K562 (cell line): ENCODE results near the gene LYVE1. TPM values are rescaled to one million over a fixed set of nuclear protein-coding genes. Genes with fewer than 3 reads are reported as not detected.

ENCODE experiments used
- ATAC-seq: fragments of 200-7000 bp; cut with Tn5 transposase; 3 replicates; pipeline ENCODE4 v1.9.1; 2020; ENCODE audit warnings: moderate library complexity
- BruUV-seq: library from RNA; stranded (reverse); fragments of 400-500 nt; replicated peaks from 2 replicates; lab custom pipeline; 2021; lab: Mats Ljungman, UMichigan
- CTCF ChIA-PET: fragments of 300-600 bp; formaldehyde crosslinking; extraction: SDS; loops from one replicate; lab custom pipeline; 2021; ENCODE audit warnings: low intra/inter-chr PET ratio; lab: Yijun Ruan, JAX
- POLR2A ChIA-PET: fragments of 300-600, 350-650 bp; sonication (Branson Sonifier 250); formaldehyde crosslinking; extraction: SDS; loops from one replicate; lab custom pipeline; 2021; ENCODE audit warnings: antibody characterized with exemption, inconsistent platforms; lab: Yijun Ruan, JAX
- DNase-seq, 4 experiments: peaks; one replicate each; pipeline versions ENCODE4 v3.0.0 to v3.0.0-alpha.2; 2011 to 2018; ENCODE audit warnings: low spot score in 3 of 4, mixed read lengths in 3 of 4; ENCODE audit errors: extremely low read depth in 1 of 4
- FAIRE-seq: peaks from 2 replicates; lab custom pipeline; 2011; peaks lifted over from hg19 to GRCh38; lab: Jason Lieb, UNC
- H2AFZ ChIP-seq: 2 replicates; pipeline ENCODE4 v1.6.0; 2011; ENCODE audit warnings: low read depth, low read length, control low read depth, inconsistent platforms
- H3K27ac ChIP-seq: fragments of 200-600 bp; 3 replicates; pipeline ENCODE4 v1.8.0; 2011; ENCODE audit warnings: low read depth, mild to moderate bottlenecking, control low read depth, inconsistent platforms, low read length, moderate library complexity, mixed read lengths; ENCODE audit errors: extremely low read depth
- H3K27me3 ChIP-seq, 2 experiments: fragments of 300-600 bp in 1 of 2; 2 replicates in 1 of 2; 3 replicates in 1 of 2; pipeline versions ENCODE4 v1.6.0 to v1.8.0; 2011; ENCODE audit warnings: inconsistent platforms in 2 of 2, low read length in 2 of 2, mild to moderate bottlenecking in 1 of 2, mixed read lengths in 1 of 2, moderate library complexity in 1 of 2; ENCODE audit not compliant: control insufficient read depth in 2 of 2, insufficient read depth in 2 of 2
- H3K36me3 ChIP-seq: fragments of 300-600 bp; 3 replicates; pipeline ENCODE4 v1.8.0; 2011; ENCODE audit warnings: mild to moderate bottlenecking, low read length, inconsistent platforms; ENCODE audit not compliant: control insufficient read depth, insufficient read depth
- H3K4me1 ChIP-seq, 2 experiments: fragments of 200-600 bp in 1 of 2; replicated peaks in 1 of 2; 2 replicates in 1 of 2; 3 replicates in 1 of 2; pipeline versions ENCODE4 v1.5.1 to v1.8.0; 2011; ENCODE audit warnings: inconsistent platforms in 2 of 2, low read length in 2 of 2, mild to moderate bottlenecking in 1 of 2, mixed read lengths in 1 of 2, moderate library complexity in 1 of 2; ENCODE audit not compliant: control insufficient read depth in 2 of 2, insufficient read depth in 2 of 2
- H3K4me2 ChIP-seq: 2 replicates; pipeline ENCODE4 v1.6.1; 2011; ENCODE audit warnings: low read length, control low read depth, inconsistent platforms, mixed read lengths; ENCODE audit not compliant: insufficient read depth
- H3K4me3 ChIP-seq: fragments of 200-600 bp; sonication (generic), shearing (Covaris generic); 2 replicates; pipeline ENCODE4 v1.5.1; 2016; ENCODE audit warnings: control low read depth, inconsistent platforms
- H3K79me2 ChIP-seq: fragments of 200-600 bp; 3 replicates; pipeline ENCODE4 v1.8.0; 2011; ENCODE audit warnings: low read length, inconsistent platforms; ENCODE audit not compliant: control insufficient read depth, insufficient read depth
- H3K9ac ChIP-seq, 2 experiments: 2 replicates each; pipeline versions ENCODE4 v1.6.0 to v1.6.1; 2011; ENCODE audit warnings: low read depth in 2 of 2, low read length in 2 of 2, control low read depth in 1 of 2, inconsistent platforms in 1 of 2, mild to moderate bottlenecking in 1 of 2, mixed read lengths in 1 of 2; ENCODE audit not compliant: insufficient read depth in 1 of 2
- H3K9me1 ChIP-seq: one replicate; pipeline ENCODE4 v1.6.0; 2011; ENCODE audit warnings: inconsistent platforms, mild to moderate bottlenecking, low read length, moderate library complexity; ENCODE audit not compliant: control insufficient read depth, insufficient read depth
- H3K9me3 ChIP-seq: replicated peaks from 2 replicates; pipeline ENCODE4 v1.5.1; 2011; ENCODE audit warnings: low read depth, low read length, inconsistent platforms; ENCODE audit not compliant: control insufficient read depth, insufficient read depth
- H4K20me1 ChIP-seq: replicated peaks from 2 replicates; pipeline ENCODE4 v1.6.1; 2011; ENCODE audit warnings: low read length, inconsistent platforms, mixed read lengths; ENCODE audit not compliant: control insufficient read depth, insufficient read depth
- BRCA1 ChIP-seq, 2 experiments: fragments of 450-650 bp in 1 of 2; sonication (generic) in 1 of 2; formaldehyde crosslinking in 1 of 2; IDR thresholded peaks; 2 replicates each; pipeline versions ENCODE4 v1.5.0 to v1.6.1; 2017 to 2020; ENCODE audit warnings: mild to moderate bottlenecking in 1 of 2, missing genetic modification reagents in 1 of 2
- GATA2 ChIP-seq: sonication (generic); formaldehyde crosslinking; IDR thresholded peaks from 2 replicates; pipeline ENCODE4 v1.4.0; 2020; ENCODE audit warnings: mild to moderate bottlenecking, missing genetic modification reagents
- ILF3 ChIP-seq: fragments of 450-650 bp; IDR thresholded peaks from 2 replicates; pipeline ENCODE4 v1.6.1; 2018; ENCODE audit warnings: antibody characterized with exemption, mild to moderate bottlenecking, moderate library complexity, borderline replicate concordance
- MBD2 ChIP-seq: sonication (generic); IDR thresholded peaks from 2 replicates; pipeline ENCODE4 v1.6.1; 2016; ENCODE audit warnings: low read depth, borderline replicate concordance
- PURB ChIP-seq: sonication (generic); formaldehyde crosslinking; IDR thresholded peaks from 2 replicates; pipeline ENCODE4 v1.9.0; 2021; ENCODE audit warnings: low read depth, mild to moderate bottlenecking, missing genetic modification reagents
- ZNF57 ChIP-seq: fragments of 450-650 bp; formaldehyde crosslinking; IDR thresholded peaks from 2 replicates; pipeline ENCODE4 v1.4.0; 2020; ENCODE audit warnings: mild to moderate bottlenecking, moderate library complexity
- in situ Hi-C: fragments of 300-500 bp; cut with MboI; formaldehyde crosslinking; loops from 4 replicates; pipeline ENCODE4 v1.15.0; 2018; ENCODE audit warnings: inconsistent platforms, mixed read lengths
- intact Hi-C: fragments of 100-400 bp; cut with micrococcal nuclease; formaldehyde crosslinking; loops from 2 replicates; pipeline ENCODE4 v1.14.2; 2022
- polyA plus RNA-seq, 8 experiments: library from polyadenylated mRNA; depleted of rRNA in 4 of 8; stranded (reverse) in 5 of 8; unstranded in 3 of 8; fragments of >200 nt; fragmentation: Nextera tagmentation in 2 of 8; fragmentation: Illumina TruSeq in 1 of 8; extraction: Ambion mirVana in 2 of 8; extraction: Trizol in 1 of 8; gene quantifications; 2 replicates each; pipeline versions ENCODE4 v1.2.1 to v1.2.3, GENCODE V29; 2011 to 2014; ENCODE audit warnings: inconsistent platforms in 1 of 8, missing spikeins in 1 of 8
- total RNA-seq, 7 experiments: library from RNA; depleted of rRNA in 6 of 7; stranded (reverse); fragments of >200 nt in 6 of 7; fragmentation: Illumina TruSeq in 2 of 7; extraction: Trizol in 2 of 7; gene quantifications; 2 replicates each; pipeline versions ENCODE4 v1.2.1 to v1.2.3, GENCODE V29; 2011 to 2021; ENCODE audit warnings: low replicate concordance in 1 of 7
- TF ChIP-seq, protein P1 (sequence below): fragments of 450-650 bp; formaldehyde crosslinking; IDR thresholded peaks from 2 replicates; pipeline ENCODE4 v1.4.0; 2022; ENCODE audit warnings: mild to moderate bottlenecking, moderate library complexity
- TF ChIP-seq, protein P2 (sequence below): fragments of 450-650 bp; IDR thresholded peaks from 2 replicates; pipeline ENCODE4 v1.6.1; 2016; ENCODE audit warnings: missing biosample characterization, missing genetic modification characterization

LYVE1 gene
- total and polyA plus RNA-seq, 9 of the 15 experiments (the other 6 are each of a cell fraction or from before 2014, with no cell fraction given), result 0.06 to 1.1 (median 0.14) TPM; not detected in 1

DNA sequence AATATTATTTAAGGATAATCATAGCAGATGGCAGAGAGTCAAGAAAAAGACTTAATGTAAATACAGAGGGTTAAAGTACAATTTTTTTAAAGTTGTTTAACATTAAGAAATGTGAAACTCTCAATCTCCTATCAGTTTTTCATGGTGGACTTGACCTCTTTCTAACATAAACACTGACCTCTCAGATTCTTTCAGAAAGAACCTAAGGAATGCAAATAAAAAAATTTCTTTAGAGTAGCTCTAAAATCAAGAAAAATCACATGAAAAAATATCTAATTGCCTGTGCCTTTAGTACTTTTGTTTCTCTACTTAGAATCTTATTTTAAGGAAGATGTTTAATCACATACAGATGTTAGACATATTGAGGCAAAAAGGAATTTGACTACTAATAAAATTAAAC is 40.3 kb downstream of the LYVE1 start:
- H3K4me3 ChIP-seq, result no peak overlapping the region
- in situ Hi-C loops, result no loop called here
- H3K9me1 ChIP-seq, result no peaks in the 10 kb centered on the region
- H3K9me3 ChIP-seq, result no peaks in the 10 kb centered on the region
- CTCF ChIA-PET, result no interaction called here
- BruUV-seq, result no TSS peak
- ATAC-seq (no peak), FAIRE-seq (no peak)
- H3K27me3 ChIP-seq, result no peaks in the 10 kb centered on the region
- H3K36me3 ChIP-seq, result peaks cover 64% of the 10 kb centered on the region
- H4K20me1 ChIP-seq, result no peaks in the 10 kb centered on the region
- peaks cover 0 to 5% of the 10 kb centered on the region in 2 experiments; a peak in 2 of 5 replicates for H3K4me1 ChIP-seq
- H3K9ac ChIP-seq, result no peak overlapping the region
- TF ChIP-seq PURB (CRISPR knock-in tag), result no peak
- no peak for TF ChIP-seq MBD2
- TF ChIP-seq, protein P1, sequence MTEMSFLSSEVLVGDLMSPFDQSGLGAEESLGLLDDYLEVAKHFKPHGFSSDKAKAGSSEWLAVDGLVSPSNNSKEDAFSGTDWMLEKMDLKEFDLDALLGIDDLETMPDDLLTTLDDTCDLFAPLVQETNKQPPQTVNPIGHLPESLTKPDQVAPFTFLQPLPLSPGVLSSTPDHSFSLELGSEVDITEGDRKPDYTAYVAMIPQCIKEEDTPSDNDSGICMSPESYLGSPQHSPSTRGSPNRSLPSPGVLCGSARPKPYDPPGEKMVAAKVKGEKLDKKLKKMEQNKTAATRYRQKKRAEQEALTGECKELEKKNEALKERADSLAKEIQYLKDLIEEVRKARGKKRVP, result no peak
- no peak for TF ChIP-seq GATA2 (CRISPR knock-in tag)
- no peak for TF ChIP-seq ZNF57 (CRISPR knock-in tag)
- no peak for TF ChIP-seq ILF3
- TF ChIP-seq, protein P2, sequence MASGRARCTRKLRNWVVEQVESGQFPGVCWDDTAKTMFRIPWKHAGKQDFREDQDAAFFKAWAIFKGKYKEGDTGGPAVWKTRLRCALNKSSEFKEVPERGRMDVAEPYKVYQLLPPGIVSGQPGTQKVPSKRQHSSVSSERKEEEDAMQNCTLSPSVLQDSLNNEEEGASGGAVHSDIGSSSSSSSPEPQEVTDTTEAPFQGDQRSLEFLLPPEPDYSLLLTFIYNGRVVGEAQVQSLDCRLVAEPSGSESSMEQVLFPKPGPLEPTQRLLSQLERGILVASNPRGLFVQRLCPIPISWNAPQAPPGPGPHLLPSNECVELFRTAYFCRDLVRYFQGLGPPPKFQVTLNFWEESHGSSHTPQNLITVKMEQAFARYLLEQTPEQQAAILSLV, result no peak
- no peak for TF ChIP-seq BRCA1 (IDR thresholded peaks at IDR 0.05)
- no peak for TF ChIP-seq BRCA1 (CRISPR knock-in tag; IDR thresholded peaks at IDR 0.05)
- TF ChIP-seq, all 486 proteins: peak for 0
- no peak overlapping the region for H3K4me2 ChIP-seq
- intact Hi-C loops, result no loop called here
- POLR2A ChIA-PET, result interaction anchor here (1.1 kb wide), 1 partner anchor 13 kb away, joined by 3 read pairs; the partner anchor contains the start of gene RNF141
- no peaks in the 10 kb centered on the region for H3K79me2 ChIP-seq
- DNase-seq, result no peak
- no peak overlapping the region for H3K27ac ChIP-seq
- H2AFZ ChIP-seq, result no peak overlapping the region
